GOT3 (cell line): ENCODE measurements around the gene KRTAP5-8.
"Not testable (repeated sequence)": the region's sequence is repeated elsewhere in the genome, so short reads cannot be mapped to it uniquely, and the experiment has no call there.

ENCODE experiments used
- DNase-seq: peaks from one replicate; lab custom pipeline; 2025; ENCODE audit warnings: mixed read lengths; lab: John Stamatoyannopoulos, UW

The KRTAP5-8 gene

GRCh38 chr11:71537977-71538665 lies at the start of gene KRTAP5-8:
Gene KRTAP5-8, plus strand, starts transcription at chr11:71538025. Its CDS starts 31 bp downstream, at chr11:71538056.
- DNase-seq, result not testable (repeated sequence)

- DNase-seq, result no peak
Observed at GRCh38 chr11:71488681-71489270, 49.0 kb upstream of the KRTAP5-8 start.

GRCh38 chr11:71489311-71490043 lies 48.3 kb upstream of the KRTAP5-8 start:
- no peak for DNase-seq

GRCh38 chr11:71490044-71490730 lies 47.6 kb upstream of the KRTAP5-8 start:
- no peak for DNase-seq

- no peak for DNase-seq
Observed at GRCh38 chr11:71490731-71491390, 47.0 kb upstream of the KRTAP5-8 start.

GRCh38 chr11:71491531-71491930 lies 46.3 kb upstream of the KRTAP5-8 start:
- no peak for DNase-seq

- no peak for DNase-seq
Observed at GRCh38 chr11:71491940-71492339, 45.9 kb upstream of the KRTAP5-8 start.

GRCh38 chr11:71495286-71496230 lies 42.3 kb upstream of the KRTAP5-8 start:
- DNase-seq, result no peak

GRCh38 chr11:71496421-71496820 lies 41.4 kb upstream of the KRTAP5-8 start:
- no peak for DNase-seq

- DNase-seq, result no peak
Observed at GRCh38 chr11:71498091-71498490, 39.7 kb upstream of the KRTAP5-8 start.

- no peak for DNase-seq
Observed at GRCh38 chr11:71499125-71499524, 38.7 kb upstream of the KRTAP5-8 start.

GRCh38 chr11:71499546-71499945 lies 38.3 kb upstream of the KRTAP5-8 start:
- DNase-seq, result no peak

- no peak for DNase-seq
Observed at GRCh38 chr11:71500601-71501021, 37.2 kb upstream of the KRTAP5-8 start.

GRCh38 chr11:71501071-71501985 lies 36.5 kb upstream of the KRTAP5-8 start:
- DNase-seq, result no peak

- no peak for DNase-seq
Observed at GRCh38 chr11:71502026-71502425, 35.8 kb upstream of the KRTAP5-8 start.

- DNase-seq, result no peak
Observed at GRCh38 chr11:71502871-71503435, 34.9 kb upstream of the KRTAP5-8 start.

GRCh38 chr11:71504531-71504930 lies 33.3 kb upstream of the KRTAP5-8 start:
- no peak for DNase-seq

- DNase-seq, result no peak
Observed at GRCh38 chr11:71505001-71505400, 32.8 kb upstream of the KRTAP5-8 start.

GRCh38 chr11:71505781-71506180 lies 32.0 kb upstream of the KRTAP5-8 start:
- no peak for DNase-seq
